ENCODE data around the gene GRAMD4. TPM values are rescaled to one million over a fixed set of nuclear protein-coding genes. Genes with fewer than 3 reads are reported as not detected.

GRAMD4 gene
- total RNA-seq, 1 donor: 11.7 TPM

DNA sequence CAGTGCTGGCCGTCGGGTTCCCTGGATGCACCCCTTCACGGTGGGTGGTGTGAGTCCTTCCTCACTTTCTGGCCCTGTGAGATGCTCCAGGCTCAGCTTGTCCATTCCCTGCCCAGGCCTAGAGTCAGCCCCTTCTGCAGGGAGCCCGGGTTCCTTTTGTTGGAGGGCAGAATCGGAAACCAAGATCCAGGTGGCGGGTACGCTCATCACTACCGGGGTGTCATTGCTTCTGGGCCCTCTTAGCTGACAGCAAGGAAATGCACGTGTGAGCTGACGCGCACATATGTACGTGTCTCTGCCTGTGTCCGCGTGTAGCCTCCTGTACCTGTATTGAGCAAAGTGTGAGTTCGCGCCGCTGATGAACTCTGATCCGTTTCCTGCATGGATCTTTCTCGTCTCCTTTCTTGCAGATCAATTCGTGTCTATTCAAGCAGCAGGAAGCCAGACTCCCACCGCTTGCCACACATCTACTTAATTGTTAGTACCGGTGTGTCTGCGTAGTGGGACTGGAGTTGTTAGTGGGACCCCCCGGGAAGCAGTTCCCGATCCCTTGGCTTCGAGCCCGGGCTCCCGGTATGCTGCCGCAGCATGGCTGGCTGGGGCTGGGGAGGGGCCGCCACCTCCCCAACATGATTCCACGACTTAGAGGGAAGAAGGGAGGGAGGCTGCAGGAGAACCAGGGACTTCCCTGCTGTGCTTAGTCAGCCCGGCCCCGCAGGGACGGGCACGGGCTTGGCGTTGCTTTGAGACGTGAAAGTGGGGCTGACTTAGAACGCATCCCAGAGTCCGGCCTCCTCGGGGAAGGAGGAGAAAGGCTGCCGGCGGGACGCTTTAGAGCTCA lies 35.9 kb upstream of the GRAMD4 start:
- no peak overlapping the region for H3K4me3 ChIP-seq (ENCODE audit: low read depth, low read length)
- TF ChIP-seq, protein P1, sequence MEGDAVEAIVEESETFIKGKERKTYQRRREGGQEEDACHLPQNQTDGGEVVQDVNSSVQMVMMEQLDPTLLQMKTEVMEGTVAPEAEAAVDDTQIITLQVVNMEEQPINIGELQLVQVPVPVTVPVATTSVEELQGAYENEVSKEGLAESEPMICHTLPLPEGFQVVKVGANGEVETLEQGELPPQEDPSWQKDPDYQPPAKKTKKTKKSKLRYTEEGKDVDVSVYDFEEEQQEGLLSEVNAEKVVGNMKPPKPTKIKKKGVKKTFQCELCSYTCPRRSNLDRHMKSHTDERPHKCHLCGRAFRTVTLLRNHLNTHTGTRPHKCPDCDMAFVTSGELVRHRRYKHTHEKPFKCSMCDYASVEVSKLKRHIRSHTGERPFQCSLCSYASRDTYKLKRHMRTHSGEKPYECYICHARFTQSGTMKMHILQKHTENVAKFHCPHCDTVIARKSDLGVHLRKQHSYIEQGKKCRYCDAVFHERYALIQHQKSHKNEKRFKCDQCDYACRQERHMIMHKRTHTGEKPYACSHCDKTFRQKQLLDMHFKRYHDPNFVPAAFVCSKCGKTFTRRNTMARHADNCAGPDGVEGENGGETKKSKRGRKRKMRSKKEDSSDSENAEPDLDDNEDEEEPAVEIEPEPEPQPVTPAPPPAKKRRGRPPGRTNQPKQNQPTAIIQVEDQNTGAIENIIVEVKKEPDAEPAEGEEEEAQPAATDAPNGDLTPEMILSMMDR (IDR thresholded peaks at IDR 0.05; ENCODE audit: insufficient read depth, low read length): no peak
- no peak for DNase-seq (ENCODE audit: low read depth)

DNA sequence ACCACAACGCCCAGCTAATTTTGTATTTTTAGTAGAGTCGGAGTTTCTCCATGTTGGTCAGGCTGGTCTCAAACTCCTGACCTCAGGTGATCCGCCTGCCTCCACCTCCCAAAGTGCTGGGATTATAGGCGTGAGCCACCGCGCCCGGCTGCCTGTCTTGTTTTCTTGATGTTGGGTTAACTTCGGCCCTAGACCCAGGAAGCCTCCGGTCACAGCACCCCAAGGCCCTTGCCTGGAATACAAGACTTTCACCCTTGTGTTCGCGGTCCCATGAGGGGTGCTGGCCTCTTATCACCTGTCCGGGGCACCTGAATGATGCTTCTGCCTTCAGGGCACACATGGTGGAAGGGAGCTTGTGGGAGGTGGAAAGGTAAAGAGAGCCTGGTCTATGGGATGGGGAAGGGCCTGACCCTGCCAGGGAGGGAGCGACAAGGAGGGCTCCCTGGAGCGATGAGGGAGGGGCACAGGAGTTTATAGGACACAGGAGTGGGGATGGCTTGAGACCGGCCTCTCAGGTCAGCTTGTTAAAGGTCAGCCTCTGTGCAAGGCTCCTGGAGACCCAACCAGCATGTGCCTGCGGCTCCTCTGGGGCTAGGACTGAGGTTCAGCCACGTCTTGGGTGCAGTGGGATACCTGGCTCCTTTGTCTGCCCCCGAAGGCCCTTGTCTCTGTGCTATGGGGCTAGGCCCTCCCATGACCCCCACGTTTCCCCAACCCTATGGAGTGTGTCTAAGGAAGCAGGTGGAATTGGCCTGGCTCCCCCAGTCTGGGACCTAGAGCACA lies 34.7 kb upstream of the GRAMD4 start:
- H3K4me3 ChIP-seq (ENCODE audit: low read depth, low read length): no peak overlapping the region
- TF ChIP-seq, protein P1 (IDR thresholded peaks at IDR 0.05; ENCODE audit: insufficient read depth, low read length): no peak
- no peak for DNase-seq (ENCODE audit: low read depth)

DNA sequence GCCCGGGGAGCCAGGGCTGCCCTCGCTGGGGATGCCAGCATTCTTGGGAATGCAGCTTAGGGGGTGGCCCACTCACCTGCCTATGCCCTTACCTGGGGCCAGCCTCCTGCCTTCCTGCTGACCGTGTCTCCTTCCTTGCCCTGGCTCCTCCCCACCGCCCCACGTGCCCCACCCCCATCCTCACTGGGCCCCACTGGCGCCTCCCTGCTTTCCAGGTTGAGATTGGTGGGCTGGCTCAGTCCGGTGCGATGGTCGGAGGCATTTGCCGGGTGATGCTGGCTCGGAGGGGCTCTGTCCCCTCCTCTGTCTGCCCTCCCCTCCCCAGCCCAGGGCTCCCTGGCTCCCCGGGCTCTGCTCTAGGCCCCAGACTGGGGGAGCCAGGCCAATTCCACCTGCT lies 34.1 kb upstream of the GRAMD4 start:
- TF ChIP-seq, protein P1 (IDR thresholded peaks at IDR 0.05; ENCODE audit: insufficient read depth, low read length): no peak
- H3K4me3 ChIP-seq (ENCODE audit: low read depth, low read length): no peak overlapping the region
- no peak for DNase-seq (ENCODE audit: low read depth)

DNA sequence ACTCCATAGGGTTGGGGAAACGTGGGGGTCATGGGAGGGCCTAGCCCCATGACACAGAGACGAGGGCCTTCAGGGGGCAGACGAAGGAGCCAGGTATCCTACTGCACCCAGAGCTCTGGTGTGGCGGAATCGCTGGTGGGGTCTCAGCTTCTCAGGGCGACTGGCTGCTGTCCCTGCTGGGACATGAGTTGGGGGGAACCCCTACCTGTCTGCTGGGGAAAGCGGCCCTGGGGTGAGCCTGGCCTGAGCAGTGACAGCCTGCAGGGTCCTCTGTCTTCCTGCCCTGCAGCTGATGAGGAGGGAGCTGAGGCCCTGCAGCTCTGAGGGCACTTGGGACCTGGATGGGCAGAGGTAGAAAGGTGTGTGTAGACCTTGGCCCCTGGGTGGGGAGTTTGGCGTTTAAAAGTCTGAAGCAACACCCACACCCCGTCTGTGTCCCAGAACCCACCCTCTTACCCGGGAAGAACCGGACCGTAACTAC lies 33.6 kb upstream of the GRAMD4 start:
- H3K4me3 ChIP-seq (ENCODE audit: low read depth, low read length): no peak overlapping the region
- no peak for DNase-seq (ENCODE audit: low read depth)
- TF ChIP-seq, protein P1 (IDR thresholded peaks at IDR 0.05; ENCODE audit: insufficient read depth, low read length): no peak

DNA sequence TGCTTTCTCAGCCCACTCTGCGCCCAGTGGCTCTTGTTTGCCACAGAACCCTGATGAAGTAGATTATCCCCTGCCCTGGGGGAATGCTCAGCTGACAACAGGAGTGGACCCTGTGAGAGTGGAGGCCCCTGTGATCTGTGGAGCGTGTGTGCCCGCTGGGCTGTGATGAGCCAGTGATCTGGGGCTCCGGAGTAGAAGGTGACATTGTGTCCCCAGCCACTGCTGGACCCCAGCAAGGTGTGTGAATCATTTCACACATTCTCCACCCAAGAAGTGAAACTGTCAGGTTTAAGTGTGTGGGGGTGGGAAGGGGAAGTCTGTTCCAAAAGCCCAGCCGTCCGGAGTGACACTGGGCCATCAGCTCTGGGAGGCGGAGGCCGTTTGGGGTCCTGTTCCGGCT lies 33.1 kb upstream of the GRAMD4 start:
- TF ChIP-seq, protein P1 (IDR thresholded peaks at IDR 0.05; ENCODE audit: insufficient read depth, low read length): no peak
- H3K4me3 ChIP-seq (ENCODE audit: low read depth, low read length): no peak overlapping the region
- DNase-seq (ENCODE audit: low read depth): no peak

DNA sequence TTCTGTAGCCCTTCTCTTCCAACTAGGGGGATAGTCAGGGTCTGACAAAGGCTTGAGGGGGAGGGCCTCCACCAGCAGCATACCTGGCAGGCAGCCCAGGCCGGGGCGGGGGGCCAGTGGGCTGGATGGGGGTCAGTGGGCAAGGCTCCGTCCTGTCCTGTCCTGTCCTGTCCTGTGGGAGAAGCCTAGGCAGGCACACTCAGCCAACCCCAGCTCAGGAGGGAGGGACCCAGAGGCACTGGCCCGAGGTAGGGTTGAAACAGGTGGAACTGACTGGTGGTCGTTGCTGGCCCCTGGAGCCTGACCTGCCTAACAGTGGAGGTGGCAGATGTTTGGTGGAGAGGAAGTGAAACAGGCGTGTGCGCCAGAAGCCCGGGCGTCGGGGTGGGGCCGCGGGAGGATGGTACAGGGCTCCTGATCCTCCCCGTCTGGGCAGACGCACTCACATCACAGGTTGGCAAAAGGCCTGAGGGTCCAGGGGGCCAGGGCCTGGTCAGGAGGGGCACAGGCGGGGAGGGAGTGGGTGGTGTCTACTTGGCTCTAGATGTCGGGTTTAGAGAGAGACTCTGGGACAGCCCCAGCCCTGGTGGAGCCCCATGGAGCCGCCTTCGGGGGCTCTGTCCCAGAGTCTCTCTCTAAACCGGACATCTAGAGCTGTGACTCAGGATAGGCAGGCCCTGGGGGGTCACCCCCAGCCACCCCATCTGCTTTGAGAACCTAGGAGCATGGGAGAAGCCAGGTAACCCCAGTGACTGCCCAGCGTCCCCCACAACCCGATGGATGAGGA lies 32.5 kb upstream of the GRAMD4 start:
- TF ChIP-seq, protein P1 (IDR thresholded peaks at IDR 0.05; ENCODE audit: insufficient read depth, low read length): no peak
- DNase-seq (ENCODE audit: low read depth): no peak
- no peak overlapping the region for H3K4me3 ChIP-seq (ENCODE audit: low read depth, low read length)
